HFF-Myc (cell line): ENCODE measurements around the gene NRBF2.
"Not testable (repeated sequence)": the region's sequence is repeated elsewhere in the genome, so short reads cannot be mapped to it uniquely, and the experiment has no call there.

Experiments used
- DNase-seq: peaks from one replicate; pipeline ENCODE4 v3.0.0-alpha.2; 2011; ENCODE audit warnings: low read depth; ENCODE audit errors: extremely low read depth
- H3K4me3 ChIP-seq: replicated peaks from 2 replicates; pipeline ENCODE4 v1.5.1; 2011; ENCODE audit warnings: low read depth, mild to moderate bottlenecking, control low read depth, low read length
- CTCF ChIP-seq: IDR thresholded peaks from 2 replicates; pipeline ENCODE4 v1.5.1; 2012; ENCODE audit warnings: mild to moderate bottlenecking, low read depth, low read length, control low read depth; ENCODE audit errors: missing control alignments

NRBF2 gene

GRCh38 chr10:63099734-63100133 is 33.4 kb upstream of the NRBF2 start:
- no peak overlapping the region for H3K4me3 ChIP-seq
- DNase-seq, result no peak
- no peak for TF ChIP-seq CTCF

GRCh38 chr10:63101091-63101490 is 32.0 kb upstream of the NRBF2 start:
- H3K4me3 ChIP-seq, DNase-seq: not testable (repeated sequence)

- DNase-seq, result not testable (repeated sequence)
Measured at GRCh38 chr10:63102279-63102883, 30.7 kb upstream of the NRBF2 start.

GRCh38 chr10:63103178-63103577 is 29.9 kb upstream of the NRBF2 start:
- not testable (repeated sequence) for DNase-seq, H3K4me3 ChIP-seq

More at GRCh38 chr10:63102279-63102883, 30.7 kb upstream of the NRBF2 start:
- H3K4me3 ChIP-seq, result not testable (repeated sequence)

GRCh38 chr10:63103971-63104409 is 29.1 kb upstream of the NRBF2 start:
- H3K4me3 ChIP-seq, result no peak overlapping the region
- TF ChIP-seq CTCF, result no peak

GRCh38 chr10:63105225-63106110 is 27.7 kb upstream of the NRBF2 start:
- TF ChIP-seq CTCF, result no peak
- H3K4me3 ChIP-seq, result no peak overlapping the region
- no peak for DNase-seq

More at GRCh38 chr10:63103971-63104409, 29.1 kb upstream of the NRBF2 start:
- no peak for DNase-seq

GRCh38 chr10:63106111-63106755 is 26.9 kb upstream of the NRBF2 start:
- H3K4me3 ChIP-seq, result no peak overlapping the region
- no peak for DNase-seq
- no peak for TF ChIP-seq CTCF

GRCh38 chr10:63107943-63108437 is 25.1 kb upstream of the NRBF2 start:
- no peak overlapping the region for H3K4me3 ChIP-seq
- no peak for DNase-seq
- no peak for TF ChIP-seq CTCF
